ENCODE data around the gene MALRD1.
"Not testable (repeated sequence)": the region's sequence is repeated elsewhere in the genome, so short reads cannot be mapped to it uniquely, and the experiment has no call there.

The MALRD1 gene

DNA sequence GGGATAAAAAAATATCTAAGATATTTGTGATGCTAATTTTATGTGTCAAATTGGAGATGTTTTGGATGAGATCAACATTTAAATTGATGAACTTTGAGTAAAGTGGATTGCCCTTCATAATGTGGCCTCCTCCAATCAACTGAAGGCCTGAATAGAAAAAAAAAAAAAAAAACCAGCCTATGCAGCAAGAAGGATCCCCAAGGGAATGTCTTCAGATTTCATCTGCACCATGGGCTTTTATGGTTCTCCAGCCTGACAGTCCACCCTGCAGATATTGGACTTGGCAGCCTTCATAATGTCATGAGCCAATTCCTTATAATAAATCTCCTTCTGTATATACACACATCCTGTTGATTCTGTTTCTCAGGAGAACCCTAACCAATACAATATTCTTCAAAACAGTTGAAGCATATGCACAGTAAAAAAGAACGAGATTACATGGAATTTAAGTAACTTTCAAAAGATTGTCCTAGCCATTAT lies 450.7 kb downstream of the MALRD1 start:
- no peak for DNase-seq

GRCh38 chr10:19500959-19501358 lies 452.4 kb downstream of the MALRD1 start:
- no peak for DNase-seq

GRCh38 chr10:19505320-19506312 lies 457.0 kb downstream of the MALRD1 start:
- no peak for DNase-seq

- DNase-seq: not testable (repeated sequence)
These were observed 461.6 kb downstream of the MALRD1 start for GRCh38 chr10:19510005-19510732.

DNA sequence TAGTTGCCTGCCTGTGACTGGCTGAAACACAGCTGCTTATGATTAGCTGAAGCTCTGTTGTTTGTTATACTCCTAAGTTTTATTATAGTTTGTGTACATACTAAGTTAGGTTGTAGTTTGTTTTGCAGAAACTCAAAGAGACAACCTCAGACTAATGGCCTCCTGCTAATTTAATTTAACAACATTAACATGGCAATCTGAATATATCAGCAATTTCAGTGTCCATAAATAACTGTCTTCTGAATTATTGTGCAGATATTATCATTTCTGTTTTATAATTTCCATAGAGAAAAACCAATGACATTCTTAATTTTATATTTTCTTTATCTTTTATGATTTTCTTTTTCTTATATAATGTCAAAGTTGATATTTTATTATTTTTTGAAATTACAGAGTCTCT lies 469.5 kb downstream of the MALRD1 start:
- DNase-seq: no peak

DNA sequence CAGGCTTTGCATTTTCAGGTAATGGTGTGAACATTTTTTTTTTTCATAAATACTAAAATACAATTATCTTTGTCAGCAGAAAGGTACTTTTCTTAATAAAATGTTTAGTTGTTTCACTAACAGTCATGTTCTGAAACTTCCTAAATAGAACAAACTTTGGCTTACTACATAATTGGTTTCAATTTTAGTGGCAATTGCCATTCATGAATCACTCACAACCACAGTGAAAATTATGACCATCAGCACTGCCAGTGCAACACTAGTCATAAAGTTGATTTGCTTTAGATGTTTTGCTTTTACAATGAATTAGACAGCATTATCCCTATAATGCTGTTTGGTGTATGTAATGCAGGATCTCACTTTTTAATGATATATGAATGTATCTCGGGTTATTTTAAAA lies 470.0 kb downstream of the MALRD1 start:
- no peak for DNase-seq

GRCh38 chr10:19531324-19531723 lies 482.7 kb downstream of the MALRD1 start:
- DNase-seq: no peak

GRCh38 chr10:19532411-19532810 lies 483.8 kb downstream of the MALRD1 start:
- no peak for DNase-seq

GRCh38 chr10:19541299-19541698 lies 492.7 kb downstream of the MALRD1 start:
- DNase-seq: no peak

- no peak for DNase-seq
These were observed 497.6 kb downstream of the MALRD1 start for GRCh38 chr10:19546224-19546623.

DNA sequence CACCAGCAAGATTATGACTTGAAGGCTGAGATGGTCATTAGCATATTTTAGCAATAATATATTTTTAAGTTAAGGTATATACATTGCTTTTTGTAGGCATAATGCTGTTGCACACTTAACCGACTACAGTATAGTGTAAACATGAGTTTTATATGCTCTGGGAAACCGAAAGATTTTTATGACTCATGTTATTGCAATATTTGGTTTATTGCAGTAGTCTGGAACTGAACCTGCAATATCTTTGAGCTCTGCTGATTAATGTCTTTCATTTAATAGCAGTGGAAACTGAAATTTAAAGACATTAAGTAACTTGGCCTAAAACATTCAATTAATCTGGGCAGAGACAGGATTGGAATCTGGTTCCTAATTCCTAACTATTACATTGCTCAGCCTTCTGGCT lies 500.9 kb downstream of the MALRD1 start:
- no peak for DNase-seq

DNA sequence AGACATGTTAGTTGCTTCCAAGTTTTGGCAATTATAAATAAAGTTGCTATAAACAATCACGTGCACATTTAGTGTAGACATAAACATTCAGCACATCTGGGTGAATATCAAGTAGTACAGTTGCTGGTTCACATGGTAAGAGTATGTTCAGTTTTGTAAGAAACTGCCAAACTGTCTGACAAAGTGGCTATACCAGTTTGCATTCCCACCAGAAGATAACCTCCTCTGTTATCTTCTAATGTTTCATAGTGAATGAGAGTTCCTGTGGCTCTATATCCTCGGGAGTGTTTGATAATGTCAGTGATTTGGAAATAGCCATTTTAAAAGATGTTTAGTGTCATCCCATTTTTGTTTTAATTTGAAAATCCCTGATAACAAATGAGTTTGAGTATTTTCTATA lies 508.1 kb downstream of the MALRD1 start:
- DNase-seq: no peak

DNA sequence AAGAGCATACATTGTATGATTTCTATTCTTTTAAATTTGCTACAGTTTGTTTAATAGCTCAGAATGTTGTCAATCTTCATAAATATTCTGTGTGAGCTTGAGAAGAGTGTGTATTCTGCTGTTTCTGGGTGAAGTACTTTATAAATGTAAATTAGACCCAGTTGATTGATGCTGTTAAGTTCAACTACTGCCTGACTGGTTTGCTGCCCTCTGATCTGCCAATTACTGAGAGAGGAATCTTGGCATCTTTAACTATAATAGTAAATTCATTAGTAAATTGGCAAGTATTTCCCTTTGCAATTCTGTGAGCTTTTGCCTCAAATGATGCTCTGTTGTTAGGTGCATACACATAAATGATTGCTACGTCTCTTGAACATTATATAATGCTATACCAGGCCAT lies 512.6 kb downstream of the MALRD1 start:
- DNase-seq: no peak

GRCh38 chr10:19563388-19564141 lies 515.0 kb downstream of the MALRD1 start:
- no peak for DNase-seq

DNA sequence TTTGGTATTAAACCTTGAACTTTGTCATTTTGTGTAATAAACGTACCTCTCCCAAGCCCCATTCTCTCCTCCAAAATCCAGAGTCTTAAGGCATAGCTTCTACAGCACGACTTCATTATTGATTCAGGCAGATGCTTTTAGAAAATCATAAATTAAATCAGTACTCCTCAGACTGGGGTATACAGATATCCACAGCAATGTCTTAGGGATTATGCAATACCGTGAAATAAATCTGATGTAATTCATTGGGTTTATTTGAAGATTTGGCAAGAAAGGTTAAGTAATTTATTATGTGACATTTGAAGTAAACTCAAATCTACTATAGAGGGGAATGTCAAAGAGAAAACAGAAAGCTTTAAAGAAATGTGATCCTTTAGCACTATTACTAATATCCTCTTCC lies 521.5 kb downstream of the MALRD1 start:
- DNase-seq: no peak

DNA sequence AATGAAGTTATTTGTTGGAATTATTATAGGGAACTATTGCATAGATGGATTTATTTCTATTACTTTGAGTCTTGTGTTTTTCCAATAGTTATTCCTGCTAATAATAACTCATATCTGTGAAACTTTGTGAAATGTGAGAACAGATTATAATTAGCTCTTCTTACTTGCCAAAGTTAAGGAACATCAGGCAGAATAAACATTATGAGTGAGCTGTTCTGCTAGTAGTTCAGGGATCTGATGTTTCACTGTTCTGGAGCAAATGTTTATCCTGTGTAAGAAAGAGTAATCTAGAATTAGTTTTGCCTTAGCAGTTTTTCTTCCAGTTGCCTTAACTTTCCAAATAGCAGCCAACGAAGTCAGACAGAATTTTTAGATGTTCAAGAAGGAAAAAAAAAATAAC lies 522.4 kb downstream of the MALRD1 start:
- no peak for DNase-seq

DNA sequence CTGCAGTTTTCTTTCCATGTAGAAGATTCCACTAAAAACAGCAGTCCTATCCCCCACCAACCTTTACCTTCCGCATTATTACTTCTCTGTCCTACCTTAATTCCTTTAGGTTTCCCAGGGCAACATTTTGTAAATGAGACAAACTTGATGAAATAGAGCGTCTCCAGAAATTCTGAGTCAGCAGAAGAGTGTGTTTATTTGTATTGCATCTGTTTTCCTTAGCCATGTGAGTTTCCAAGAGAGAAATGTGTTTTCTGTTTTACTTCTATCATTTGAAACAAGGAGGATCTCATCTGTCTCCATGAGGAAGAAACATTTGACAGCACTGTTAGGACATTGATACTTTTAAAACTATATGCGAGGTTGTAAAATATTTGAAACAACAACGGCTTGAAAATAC lies 523.5 kb downstream of the MALRD1 start:
- DNase-seq: no peak

DNA sequence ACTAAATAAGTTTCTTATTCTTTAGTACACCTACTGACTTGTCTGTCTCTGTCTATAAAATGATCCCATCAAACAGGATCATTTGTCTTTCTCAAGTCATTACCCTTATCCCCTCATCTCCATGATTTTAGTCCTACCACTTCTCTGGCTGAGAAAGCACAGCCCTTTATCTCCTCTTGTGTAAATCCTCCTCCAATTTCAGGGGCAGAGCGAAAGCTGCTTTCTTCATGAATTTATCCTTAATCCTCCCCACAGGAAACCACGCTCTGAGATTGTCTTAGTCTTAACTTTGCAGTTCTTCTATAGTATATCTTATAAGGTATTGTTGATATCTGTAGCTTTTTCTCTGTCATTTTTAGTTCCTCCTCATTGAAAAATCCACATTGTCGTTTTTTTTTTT lies 528.0 kb downstream of the MALRD1 start:
- DNase-seq: no peak

DNA sequence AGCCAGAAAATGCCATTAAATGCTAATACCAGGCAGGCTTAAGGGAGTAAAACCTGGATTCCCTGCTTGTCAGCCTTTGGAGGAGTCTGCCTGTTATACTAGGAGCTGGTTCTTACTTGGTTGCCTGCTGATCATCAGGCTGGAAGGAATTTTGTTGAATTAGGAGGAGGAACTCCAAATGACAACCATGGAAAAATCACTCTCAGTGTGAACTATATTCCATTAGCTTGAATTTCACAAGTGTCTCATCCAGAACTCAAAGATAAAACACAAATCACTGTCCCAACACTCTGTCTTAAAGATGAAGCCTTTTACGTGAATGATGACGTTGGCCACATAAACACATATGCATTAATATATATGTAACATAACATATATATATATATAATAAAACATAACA lies 528.8 kb downstream of the MALRD1 start:
- no peak for DNase-seq

GRCh38 chr10:19577807-19578206 lies 529.2 kb downstream of the MALRD1 start:
- no peak for DNase-seq

DNA sequence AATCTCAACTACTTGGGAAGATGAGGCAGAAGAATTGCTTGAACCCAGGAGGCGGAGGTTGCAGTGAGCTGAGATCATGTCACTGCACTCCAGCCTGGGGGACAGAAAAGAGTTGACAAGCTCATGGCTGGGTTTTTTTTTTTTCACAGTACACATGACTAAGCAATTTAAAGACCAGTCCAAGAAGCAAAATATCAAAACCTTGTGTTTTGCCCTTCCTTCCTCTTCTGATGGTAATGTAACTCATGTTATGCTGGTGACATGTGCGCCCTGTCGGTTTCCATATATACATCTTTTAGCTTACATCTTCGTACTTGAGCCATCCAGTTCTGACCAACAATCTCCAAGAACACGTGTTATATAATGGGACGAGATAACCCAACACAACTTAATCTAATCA lies 530.0 kb downstream of the MALRD1 start:
- no peak for DNase-seq

DNA sequence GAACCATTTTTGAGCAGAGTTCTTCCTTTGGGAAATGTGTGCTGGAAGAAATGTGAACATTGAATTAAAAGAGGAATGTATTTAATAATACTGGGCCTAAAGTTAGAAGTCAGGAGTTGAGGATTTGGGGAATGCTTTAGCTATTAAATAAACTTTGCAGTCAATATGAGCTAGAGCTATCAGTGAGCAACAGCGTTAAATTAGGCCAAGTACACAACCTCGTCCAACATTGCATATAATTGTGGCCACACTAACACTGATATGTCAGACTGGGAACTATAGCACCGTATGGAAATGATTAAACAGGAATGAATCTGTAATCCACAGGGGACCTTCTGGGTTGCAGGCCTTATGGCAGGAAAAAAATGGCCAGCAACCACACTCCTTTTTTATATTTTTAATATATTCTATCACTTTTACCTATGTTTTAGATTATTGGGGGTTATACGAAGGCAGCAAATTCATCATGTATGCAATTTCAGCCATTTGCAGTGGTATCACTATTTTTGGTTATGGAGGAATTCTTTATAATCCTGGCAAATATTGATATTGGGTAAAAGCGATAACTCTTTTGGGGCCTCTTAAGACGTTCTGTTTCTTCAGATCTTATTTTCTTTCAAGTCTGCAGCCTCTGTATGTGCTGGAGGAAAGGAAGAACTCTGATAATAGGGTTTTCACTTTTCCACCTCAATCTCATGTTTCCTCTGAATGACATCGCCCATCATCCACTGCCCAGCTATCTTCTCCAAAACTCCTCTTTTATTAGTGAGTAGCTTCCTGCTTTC lies 531.4 kb downstream of the MALRD1 start:
- peak; percentile 65 for DNase-seq

Data from fibroblast of skin of right biceps (primary cell).